Epidermal melanocyte (primary cell): ENCODE data around the gene NAA38.
"Not testable (repeated sequence)": the region's sequence is repeated elsewhere in the genome, so short reads cannot be mapped to it uniquely, and the experiment has no call there.

Experiments used
- DNase-seq: peaks from one replicate; pipeline ENCODE4 v3.0.0; 2011; ENCODE audit warnings: low spot score; ENCODE audit not compliant: insufficient read length

Gene NAA38

DNA sequence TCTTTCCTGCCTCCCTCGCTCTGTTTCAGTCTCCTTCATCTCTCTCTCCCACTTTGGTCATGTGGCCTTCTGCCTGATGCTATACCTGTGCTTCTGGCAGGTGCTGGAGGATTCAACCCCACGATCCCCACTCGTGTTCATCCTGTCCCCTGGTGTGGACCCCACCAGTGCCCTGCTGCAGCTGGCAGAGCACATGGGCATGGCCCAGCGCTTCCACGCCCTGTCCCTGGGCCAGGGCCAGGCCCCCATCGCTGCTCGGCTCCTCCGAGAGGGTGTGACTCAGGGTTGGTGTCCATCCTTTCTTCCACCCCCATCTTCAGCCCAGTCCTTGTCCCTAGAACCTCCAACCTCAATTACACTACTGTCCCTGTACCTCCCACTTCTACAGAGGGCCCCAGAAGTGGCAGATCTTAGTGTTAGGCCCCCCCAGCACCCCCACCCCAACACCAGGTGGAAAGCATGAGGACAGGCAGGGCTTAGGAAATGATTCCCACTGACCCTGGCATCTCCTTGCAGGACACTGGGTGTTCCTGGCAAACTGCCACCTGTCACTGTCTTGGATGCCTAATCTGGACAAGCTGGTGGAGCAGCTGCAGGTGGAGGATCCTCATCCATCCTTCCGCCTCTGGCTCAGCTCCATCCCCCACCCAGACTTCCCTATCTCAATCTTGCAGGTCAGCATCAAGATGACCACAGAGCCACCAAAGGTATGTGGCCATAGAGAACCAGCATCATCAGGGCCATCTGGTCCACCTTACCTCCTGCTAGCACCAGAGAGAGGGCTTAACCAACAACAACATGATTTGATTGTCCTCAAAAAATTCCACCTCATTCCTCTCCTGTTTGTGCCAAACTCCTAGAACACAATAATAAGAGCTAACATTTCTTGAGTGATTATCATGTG, 33.1 kb downstream of the NAA38 start:
- no peak for DNase-seq

- DNase-seq = no peak
Observed at GRCh38 chr17:7823581-7824001, 33.8 kb downstream of the NAA38 start.

GRCh38 chr17:7822126-7822525, 35.2 kb downstream of the NAA38 start:
- no peak for DNase-seq

DNA sequence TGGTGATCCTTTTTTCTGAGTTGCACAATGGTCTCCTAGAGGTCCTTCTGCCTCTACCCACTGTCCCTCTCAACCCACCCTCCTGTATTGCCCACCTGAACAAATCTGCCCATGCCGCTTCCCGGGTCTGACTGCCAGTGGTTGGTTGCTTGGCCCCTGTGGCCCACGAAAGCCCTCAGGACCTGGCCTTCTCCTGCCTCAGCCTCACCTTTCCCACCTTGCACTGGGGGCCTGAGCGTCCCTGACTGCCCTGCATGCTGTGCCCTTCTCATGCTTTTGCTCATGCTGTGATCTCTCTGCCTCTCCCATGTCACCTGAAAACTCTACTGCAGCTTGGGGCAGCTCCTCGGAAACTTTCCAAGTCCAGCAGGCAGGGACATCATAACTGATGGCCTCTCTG, 37.1 kb downstream of the NAA38 start:
- DNase-seq = no peak

GRCh38 chr17:7818746-7819645, 38.4 kb downstream of the NAA38 start:
- no peak for DNase-seq

- no peak for DNase-seq
Observed at GRCh38 chr17:7818026-7818425, 39.3 kb downstream of the NAA38 start.

GRCh38 chr17:7817643-7817964, 39.8 kb downstream of the NAA38 start:
- no peak for DNase-seq

- no peak for DNase-seq
Observed at GRCh38 chr17:7816926-7817642, 40.3 kb downstream of the NAA38 start.

GRCh38 chr17:7814969-7815368, 42.4 kb downstream of the NAA38 start:
- DNase-seq = no peak

DNA sequence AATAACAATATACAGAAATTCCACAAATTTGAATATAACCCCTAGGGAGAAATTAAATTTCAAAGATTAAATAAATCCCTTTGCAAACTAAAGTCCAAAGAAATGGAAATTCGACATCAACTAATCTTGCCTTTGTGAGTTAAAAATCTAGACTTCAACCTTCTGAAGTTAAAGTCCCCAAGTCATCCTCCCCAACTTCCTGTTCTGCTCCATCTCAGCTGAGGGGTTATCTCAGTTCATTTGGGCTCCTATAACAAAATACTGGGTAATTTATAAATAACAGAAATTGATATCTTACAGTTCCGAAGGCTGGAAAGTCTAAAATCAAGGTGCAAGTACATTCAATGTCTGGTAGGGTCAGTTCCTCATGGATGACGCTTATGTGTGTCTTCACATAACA, 46.1 kb downstream of the NAA38 start:
- DNase-seq = no peak

GRCh38 chr17:7809791-7810343, 47.5 kb downstream of the NAA38 start:
- DNase-seq = not testable (repeated sequence)

- DNase-seq = no peak
Observed at GRCh38 chr17:7809086-7809790, 48.1 kb downstream of the NAA38 start.

DNA sequence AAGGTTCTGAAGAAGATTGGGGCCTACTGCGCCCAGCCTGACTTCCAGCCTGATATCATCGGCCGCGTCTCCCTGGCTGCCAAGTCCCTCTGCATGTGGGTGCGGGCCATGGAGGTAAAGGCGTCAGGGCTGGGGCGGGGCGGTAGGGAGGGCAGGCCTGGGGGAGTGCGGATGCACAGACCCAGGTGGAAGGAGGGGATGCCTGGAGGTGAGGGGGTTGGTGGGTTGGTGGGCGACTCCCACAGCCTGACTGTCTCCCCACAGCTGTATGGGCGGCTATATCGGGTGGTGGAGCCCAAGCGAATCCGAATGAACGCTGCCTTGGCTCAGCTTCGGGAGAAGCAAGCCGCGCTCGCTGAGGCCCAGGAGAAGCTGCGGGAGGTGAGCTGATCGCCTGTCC, 50.2 kb downstream of the NAA38 start:
- DNase-seq = no peak
